GM12872 (cell line): ENCODE data around the gene ADRA1B.

Source experiments
- CTCF ChIP-seq: IDR thresholded peaks from 3 replicates; pipeline ENCODE4 v1.5.1; 2011; ENCODE audit warnings: low read depth, mild to moderate bottlenecking, low read length, moderate library complexity; ENCODE audit not compliant: insufficient read depth

The ADRA1B gene

DNA sequence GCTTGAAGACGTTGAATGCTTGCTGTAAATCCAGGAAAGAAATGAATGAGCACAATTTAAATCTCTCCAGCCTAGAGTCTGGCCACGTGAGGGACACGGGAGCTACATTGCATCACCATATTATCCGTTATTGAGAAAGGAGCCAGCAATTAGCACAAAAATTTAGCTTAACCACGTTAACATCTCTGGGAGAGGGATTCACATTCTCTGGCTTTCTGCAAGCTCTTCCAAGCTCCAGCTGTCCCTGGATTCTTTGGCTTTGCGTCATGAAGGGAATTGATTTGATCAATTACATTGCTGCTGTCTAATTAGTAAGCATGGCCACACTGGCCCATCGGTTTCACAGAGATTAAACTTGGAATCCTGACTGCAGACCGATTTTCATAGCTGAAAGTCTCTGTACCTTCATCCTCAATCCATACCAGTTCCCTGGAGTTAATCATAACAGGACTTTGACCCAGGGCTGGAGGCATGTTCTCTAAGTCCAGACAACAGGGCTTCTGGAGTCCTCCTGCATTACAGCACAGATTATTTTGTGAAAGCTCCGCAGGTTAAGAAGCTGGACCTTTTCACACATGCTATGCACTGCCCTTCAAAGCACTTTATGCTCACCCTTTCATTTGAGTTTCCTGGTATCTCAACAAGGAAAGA, 31.6 kb downstream of the ADRA1B start:
- TF ChIP-seq CTCF: no peak

GRCh38 chr5:159951387-159951786, 35.1 kb downstream of the ADRA1B start:
- TF ChIP-seq CTCF: peak; percentile 44

DNA sequence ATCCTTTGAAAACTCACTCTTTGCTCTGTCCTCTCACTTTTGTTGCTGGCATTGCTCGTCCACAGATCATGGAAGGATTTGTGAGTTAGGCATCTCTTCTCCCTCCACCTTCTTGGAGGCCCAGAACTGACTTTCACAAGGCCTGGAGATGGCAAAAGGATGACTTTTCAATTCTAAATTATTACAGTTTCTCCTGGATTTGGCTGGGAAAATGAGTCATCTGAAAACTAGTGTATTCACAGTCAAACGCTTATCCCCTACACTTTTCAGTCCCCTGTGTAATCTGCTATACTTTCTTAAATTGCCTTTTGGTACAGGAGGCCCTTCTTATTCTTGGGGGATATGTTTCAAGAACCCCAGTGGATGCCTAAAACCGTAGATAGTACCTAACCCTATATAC, 35.6 kb downstream of the ADRA1B start:
- no peak for TF ChIP-seq CTCF

DNA sequence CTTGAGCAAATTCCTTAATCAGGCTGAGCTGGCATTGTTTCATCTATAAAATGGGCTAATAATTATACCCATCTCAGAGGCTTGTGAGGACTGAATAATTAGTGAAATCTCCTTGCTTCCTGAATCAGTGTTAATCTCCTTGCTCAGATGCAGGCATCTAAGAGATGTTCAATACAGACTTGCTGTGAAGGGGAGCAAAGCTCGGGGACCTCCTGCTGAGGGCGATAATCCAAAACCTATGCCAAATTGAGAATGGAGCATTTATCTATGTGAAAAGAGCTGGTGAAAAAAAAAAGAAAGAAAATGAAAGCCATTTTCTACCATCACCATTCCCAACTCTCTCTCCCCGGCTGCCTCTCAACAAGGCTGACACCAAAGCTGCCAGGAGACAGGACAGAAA, 37.3 kb downstream of the ADRA1B start:
- no peak for TF ChIP-seq CTCF

GRCh38 chr5:159955056-159955624, 38.9 kb downstream of the ADRA1B start:
- no peak for TF ChIP-seq CTCF

GRCh38 chr5:159956074-159956473, 39.8 kb downstream of the ADRA1B start:
- TF ChIP-seq CTCF: no peak

DNA sequence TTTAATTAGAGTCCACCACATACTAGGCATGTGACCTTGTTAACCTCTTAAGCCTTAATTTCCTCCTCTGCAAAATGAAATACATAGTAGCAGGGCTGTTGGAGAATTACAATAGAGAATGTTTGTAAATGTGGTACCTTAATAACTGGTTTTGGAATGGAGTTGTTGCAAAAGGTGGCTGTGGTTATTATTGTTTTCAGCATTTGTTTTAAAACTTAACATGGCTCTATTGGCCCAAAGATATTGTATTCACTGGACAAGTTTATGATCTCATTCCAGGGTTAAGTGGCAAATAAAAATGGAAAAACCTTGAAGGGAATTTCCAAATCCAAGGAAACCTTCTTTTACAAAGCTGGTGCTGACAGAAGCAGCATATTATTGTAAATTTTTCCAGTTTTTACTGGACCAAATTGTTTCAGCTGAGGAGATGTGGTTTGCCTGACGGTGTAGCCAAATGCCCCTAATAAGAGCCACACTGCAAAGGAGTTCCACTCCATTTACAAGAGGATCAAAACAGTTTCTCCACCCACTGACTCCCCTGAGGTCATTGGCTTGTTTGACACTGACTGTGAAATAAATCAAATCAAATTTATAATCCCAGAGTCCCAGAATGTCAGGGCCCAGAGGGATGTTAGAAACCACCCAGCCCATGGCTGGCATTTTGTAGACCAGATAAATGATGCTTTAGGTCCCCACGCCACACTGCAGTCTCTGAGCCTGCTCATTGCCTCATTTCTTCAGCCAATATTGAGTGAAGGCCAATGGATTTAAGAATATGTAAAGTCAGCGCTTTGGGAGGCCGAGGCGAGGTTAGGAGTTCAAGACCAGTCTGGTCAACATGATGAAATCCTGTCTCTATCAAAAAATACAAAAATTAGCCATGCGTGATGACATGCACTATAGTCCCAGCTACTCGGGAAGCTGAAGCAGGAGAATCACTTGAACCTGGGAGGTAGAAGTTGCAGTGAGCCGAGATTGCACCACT, 45.2 kb downstream of the ADRA1B start:
- TF ChIP-seq CTCF: no peak
